ENCODE data around the gene STXBP1. TPM values are rescaled to one million over a fixed set of nuclear protein-coding genes. Genes with fewer than 3 reads are reported as not detected.
A peak's percentile ranks its signal among the peaks of the same experiment; 100 is the strongest.

Gene STXBP1
- total and polyA plus RNA-seq, 9 of the 15 experiments (the other 6 are each of a cell fraction or from before 2014, with no cell fraction given): 4.6 to 35.1 (median 9.7) TPM

- TF ChIP-seq ERF (CRISPR knock-in tag; IDR thresholded peaks at IDR 0.05): no peak
Observed at GRCh38 chr9:127700140-127700539, 88.1 kb downstream of the STXBP1 start (continued).

- H3K27me3 ChIP-seq (ENCODE audit: control insufficient read depth in 2 of 2, insufficient read depth in 2 of 2, low read length in 2 of 2): no peaks in the 10 kb centered on the region
- H3K9ac ChIP-seq (ENCODE audit: insufficient read depth in 1 of 2, low read depth in 2 of 2, low read length in 2 of 2): no peak overlapping the region
- BruUV-seq (replicated peaks): no TSS peak
- CTCF ChIA-PET (ENCODE audit: low intra/inter-chr PET ratio): no interaction called here
- no peak for DNase-seq (ENCODE audit: extremely low read depth in 1 of 4, low spot score in 3 of 4)
- in situ Hi-C loops (cut with MboI): no loop called here
- H3K4me1 ChIP-seq (replicated peaks in 1 of 2; ENCODE audit: control insufficient read depth in 2 of 2, insufficient read depth in 2 of 2, low read length in 2 of 2): peaks cover 26 to 30% of the 10 kb centered on the region in 2 experiments
- POLR2A ChIA-PET: no interaction called here
- 34% methylated on average over 5 of the region's 5 CpGs for WGBS (ENCODE audit: insufficient coverage, low coverage, missing lambda C conversion rate)
- H4K20me1 ChIP-seq (replicated peaks; ENCODE audit: control insufficient read depth, insufficient read depth, low read length): no peaks in the 10 kb centered on the region
- no peak overlapping the region for H3K27ac ChIP-seq (ENCODE audit: extremely low read depth, low read depth, low read length)
- 0 out of 3 replicates have a peak, but pooled peaks have one; percentile 16 for ATAC-seq
- peak overlapping the region; percentile 87 for H2AFZ ChIP-seq (ENCODE audit: low read depth, low read length)
- no peaks in the 10 kb centered on the region for H3K9me1 ChIP-seq (ENCODE audit: control insufficient read depth, insufficient read depth, low read length)
- FAIRE-seq: peak; percentile 74
- no peaks in the 10 kb centered on the region for H3K36me3 ChIP-seq (ENCODE audit: control insufficient read depth, insufficient read depth, low read length)
- H3K4me2 ChIP-seq (ENCODE audit: insufficient read depth, low read length): no peak overlapping the region
- H3K4me3 ChIP-seq: no peak overlapping the region
- no peaks in the 10 kb centered on the region for H3K79me2 ChIP-seq (ENCODE audit: control insufficient read depth, insufficient read depth, low read length)
- intact Hi-C loops (cut with micrococcal nuclease): no loop called here
- no peaks in the 10 kb centered on the region for H3K9me3 ChIP-seq (replicated peaks; ENCODE audit: control insufficient read depth, insufficient read depth, low read depth, low read length)
- TF ChIP-seq FOXK2 (conservative IDR thresholded peaks at IDR 0.05 in 1 of 2, IDR thresholded peaks at IDR 0.05 in 1 of 2; ENCODE audit: low read depth in 2 of 2) (peak; percentile 44 to 52; a peak in 3 of 4 replicates), ARID1B (IDR thresholded peaks at IDR 0.05) (no peak), ETS1 (conservative IDR thresholded peaks at IDR 0.05; ENCODE audit: control insufficient read depth, low read depth, low read length) (no peak), NONO (IDR thresholded peaks at IDR 0.05; ENCODE audit: low read depth in 2 of 2, low read length in 1 of 2) (no peak), ZNF316 (IDR thresholded peaks at IDR 0.05) (peak; percentile 82), TGIF2 (CRISPR knock-in tag; IDR thresholded peaks at IDR 0.05) (no peak), HOXB6 (CRISPR knock-in tag; IDR thresholded peaks at IDR 0.05; ENCODE audit: borderline replicate concordance) (no peak), MAFG (tag; conservative IDR thresholded peaks at IDR 0.05) (0 out of 2 replicates have a peak, but pooled peaks have one; percentile 19), ZNF592 (IDR thresholded peaks at IDR 0.05) (0 out of 2 replicates have a peak, but pooled peaks have one; percentile 36), GATA2 (CRISPR knock-in tag; IDR thresholded peaks at IDR 0.05) (0 out of 2 replicates have a peak, but pooled peaks have one; percentile 10), MEF2A (IDR thresholded peaks at IDR 0.05; ENCODE audit: control insufficient read depth, low read depth, low read length) (no peak)
- TF ChIP-seq, protein P1, sequence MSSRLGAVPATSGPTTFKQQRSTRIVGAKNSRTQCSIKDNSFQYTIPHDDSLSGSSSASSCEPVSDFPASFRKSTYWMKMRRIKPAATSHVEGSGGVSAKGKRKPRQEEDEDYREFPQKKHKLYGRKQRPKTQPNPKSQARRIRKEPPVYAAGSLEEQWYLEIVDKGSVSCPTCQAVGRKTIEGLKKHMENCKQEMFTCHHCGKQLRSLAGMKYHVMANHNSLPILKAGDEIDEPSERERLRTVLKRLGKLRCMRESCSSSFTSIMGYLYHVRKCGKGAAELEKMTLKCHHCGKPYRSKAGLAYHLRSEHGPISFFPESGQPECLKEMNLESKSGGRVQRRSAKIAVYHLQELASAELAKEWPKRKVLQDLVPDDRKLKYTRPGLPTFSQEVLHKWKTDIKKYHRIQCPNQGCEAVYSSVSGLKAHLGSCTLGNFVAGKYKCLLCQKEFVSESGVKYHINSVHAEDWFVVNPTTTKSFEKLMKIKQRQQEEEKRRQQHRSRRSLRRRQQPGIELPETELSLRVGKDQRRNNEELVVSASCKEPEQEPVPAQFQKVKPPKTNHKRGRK (tag; IDR thresholded peaks at IDR 0.05): no peak
Observed at GRCh38 chr9:127700594-127701255, 88.6 kb downstream of the STXBP1 start.

Data from K562 (cell line).